Ovary (tissue), 9 donors: ENCODE data around the gene PHKA1. TPM values are rescaled to one million over a fixed set of nuclear protein-coding genes. Genes with fewer than 3 reads are reported as not detected.

ENCODE experiments used
- DNase-seq, 5 donors: peaks; one replicate each; pipeline ENCODE4 v3.0.0-alpha.2; 2019 to 2020
- H3K27ac ChIP-seq, 2 donors: fragments of 200-600 bp; one replicate each; pipeline versions ENCODE4 v1.5.1 to v1.8.0; 2019 to 2022
- H3K27me3 ChIP-seq: fragments of 200-600 bp; one replicate; pipeline ENCODE4 v1.8.0; 2022
- H3K36me3 ChIP-seq: fragments of 200-600 bp; sonication (generic); one replicate; pipeline ENCODE4 v1.5.1; 2019
- H3K4me1 ChIP-seq: one replicate; pipeline ENCODE4 v1.8.1; 2013; ENCODE audit warnings: mild to moderate bottlenecking, moderate library complexity; ENCODE audit not compliant: insufficient read depth
- H3K4me3 ChIP-seq: fragments of 200-600 bp; sonication (generic); one replicate; pipeline ENCODE4 v1.5.1; 2017
- H3K9me3 ChIP-seq, 2 donors: fragments of 200-600 bp in 1 of 2; sonication (generic) in 1 of 2; one replicate each; pipeline versions ENCODE4 v1.5.1 to v1.8.1; 2013 to 2019; ENCODE audit warnings: mild to moderate bottlenecking in 1 of 2, moderate library complexity in 1 of 2
- CTCF ChIP-seq, 3 donors: fragments of 450-650 bp in 2 of 3; fragments of 200-600 bp in 1 of 3; IDR thresholded peaks; one replicate each; pipeline versions ENCODE4 v1.5.1 to v1.8.0; 2016 to 2022; ENCODE audit warnings: antibody characterized with exemption in 3 of 3, mild to moderate bottlenecking in 1 of 3
- EP300 ChIP-seq: sonication (generic); formaldehyde crosslinking; IDR thresholded peaks from one replicate; pipeline ENCODE4 v1.6.1; 2017; ENCODE audit warnings: antibody characterized with exemption
- POLR2A ChIP-seq: fragments of 450-650 bp; IDR thresholded peaks from one replicate; pipeline ENCODE4 v1.6.1; 2017; ENCODE audit warnings: antibody characterized with exemption, mild to moderate bottlenecking, moderate library complexity
- whole genome bisulfite sequencing, 3 donors: extraction: QIAGEN DNeasy Blood & Tissue Kit in 1 of 3; methylation state at CpG; one replicate each; pipeline versions ENCODE4 v1.1.5 to v1.1.7; 2013 to 2017; 5-methylcytosine and 5-hydroxymethylcytosine counted together
- intact Hi-C, 4 donors: fragments of 100-400 bp; cut with DNase I; formaldehyde crosslinking; loops; one replicate each; pipeline versions ENCODE4 v1.11.0 to v1.15.1; 2022 to 2023
- polyA plus RNA-seq, 2 donors: library from polyadenylated mRNA; stranded (reverse); fragments of 200-250 nt in 1 of 2; fragments of 350-450 nt in 1 of 2; fragmentation: Illumina TruSeq in 1 of 2; extraction: RNeasy Lipid Tissue Mini Kit (QIAGEN cat#74804) in 1 of 2; gene quantifications; one replicate each; pipeline ENCODE4 v1.2.3, GENCODE V29; 2013 to 2014
- total RNA-seq, 7 donors: library from RNA; depleted of rRNA in 2 of 7; stranded (reverse); fragments of >200 nt in 2 of 7; fragmentation: NEBNext Ultra II Directional in 3 of 7; extraction: Animal tissue kit (Norgen Biotek cat#: 25700) in 3 of 7; gene quantifications; one replicate each; pipeline versions ENCODE4 v1.1.0 to v1.2.4, GENCODE V29; 2016 to 2023
- donor health status: DM: no; HTN: no; CAD: no; lungs with moderate emphysema.
- donor health status: DM: no; HTN: no; CAD: no.
- donor health status: Bipolar disorder and iron deficiency.
- donor health status: DM: yes; HTN: yes; CAD: no.
- donor health status: DM: no; HTN: no; CAD: no.
- donor health status: DM: yes; HTN: yes; CAD: no.

Gene PHKA1
- total and polyA plus RNA-seq, 9 donors = 4.6 to 14.8 (median 9.2) TPM

GRCh38 chrX:72716766-72717165, 2.7 kb upstream of the PHKA1 start:
- H3K27me3 ChIP-seq = no peaks in the 10 kb centered on the region
- TF ChIP-seq CTCF (IDR thresholded peaks at IDR 0.05) (no peak), POLR2A (no peak), EP300 (no peak)
- intact Hi-C loops = no loop called here
- H3K4me1 ChIP-seq = no peaks in the 10 kb centered on the region
- no peak overlapping the region for H3K27ac ChIP-seq
- no peak overlapping the region for H3K4me3 ChIP-seq
- WGBS, 3 donors = 62 to 71% (median 63%) methylated on average over 5 of the region's 5 CpGs
- no peaks in the 10 kb centered on the region for H3K9me3 ChIP-seq
- no peak for DNase-seq
- H3K36me3 ChIP-seq = no peaks in the 10 kb centered on the region

- Histone ChIP-seq H3K36me3 (no peaks in the 10 kb centered on the region), H3K4me3 (no peak overlapping the region), H3K27ac (peak overlapping the region in 1 of 2 donors; percentile 44), H3K9me3 (no peaks in the 10 kb centered on the region), H3K4me1 (no peaks in the 10 kb centered on the region), H3K27me3 (no peaks in the 10 kb centered on the region)
- TF ChIP-seq EP300 = no peak
- no peak for TF ChIP-seq POLR2A
- no peak for TF ChIP-seq CTCF (IDR thresholded peaks at IDR 0.05)
- intact Hi-C loops = no loop called here
- DNase-seq = no peak
- 74 to 82% (median 77%) methylated on average over 12 of the region's 12 CpGs for WGBS, 3 donors
Observed at GRCh38 chrX:72715546-72715945, 1.4 kb upstream of the PHKA1 start.

- H3K4me3 ChIP-seq = peak overlapping the region; percentile 33
- peak overlapping the region; percentile 44 to 95 for H3K27ac ChIP-seq
- H3K4me1 ChIP-seq = no peaks in the 10 kb centered on the region
- TF ChIP-seq CTCF (IDR thresholded peaks at IDR 0.05) = no peak
- no peak for TF ChIP-seq EP300
- no peak for TF ChIP-seq POLR2A
- H3K9me3 ChIP-seq = no peaks in the 10 kb centered on the region
- no peaks in the 10 kb centered on the region for H3K36me3 ChIP-seq
- intact Hi-C loops = no loop called here
- 26 to 37% (median 37%) methylated on average over 13 of the region's 13 CpGs for WGBS, 3 donors
- DNase-seq = peak; percentile 72 to 83 (median 77)
- H3K27me3 ChIP-seq = no peaks in the 10 kb centered on the region
Observed at GRCh38 chrX:72714478-72714916, 391 bp upstream of the PHKA1 start.

- H3K27ac ChIP-seq = peak overlapping the region; percentile 25 to 95
- DNase-seq = no peak
- intact Hi-C loops = no loop called here
- TF ChIP-seq EP300 (no peak), CTCF (IDR thresholded peaks at IDR 0.05) (no peak), POLR2A (no peak)
- WGBS, 3 donors = 36 to 47% (median 46%) methylated on average over 3 of the region's 3 CpGs
- no peaks in the 10 kb centered on the region for H3K36me3 ChIP-seq
- H3K9me3 ChIP-seq = no peaks in the 10 kb centered on the region
- no peaks in the 10 kb centered on the region for H3K4me1 ChIP-seq
- peak overlapping the region; percentile 33 for H3K4me3 ChIP-seq
- H3K27me3 ChIP-seq = no peaks in the 10 kb centered on the region
Observed at GRCh38 chrX:72713130-72713529, 976 bp downstream of the PHKA1 start.
